B cell (primary cell): ENCODE data around the gene HS3ST2.

Source experiments
- EZH2 ChIP-seq: IDR thresholded peaks from 2 replicates; pipeline ENCODE4 v1.6.1; 2012; ENCODE audit warnings: borderline replicate concordance, low read depth, mild to moderate bottlenecking, moderate library complexity, low read length; ENCODE audit not compliant: insufficient read depth, poor library complexity, severe bottlenecking
- TF ChIP-seq, protein P1 (sequence below): fragments of 200-600 bp; IDR thresholded peaks from one replicate; pipeline ENCODE4 v1.8.0; 2022; ENCODE audit warnings: antibody characterized with exemption, mild to moderate bottlenecking

GRCh38 chr16:22886927-22887326 is 73.0 kb downstream of the HS3ST2 start:
- TF ChIP-seq, protein P1, sequence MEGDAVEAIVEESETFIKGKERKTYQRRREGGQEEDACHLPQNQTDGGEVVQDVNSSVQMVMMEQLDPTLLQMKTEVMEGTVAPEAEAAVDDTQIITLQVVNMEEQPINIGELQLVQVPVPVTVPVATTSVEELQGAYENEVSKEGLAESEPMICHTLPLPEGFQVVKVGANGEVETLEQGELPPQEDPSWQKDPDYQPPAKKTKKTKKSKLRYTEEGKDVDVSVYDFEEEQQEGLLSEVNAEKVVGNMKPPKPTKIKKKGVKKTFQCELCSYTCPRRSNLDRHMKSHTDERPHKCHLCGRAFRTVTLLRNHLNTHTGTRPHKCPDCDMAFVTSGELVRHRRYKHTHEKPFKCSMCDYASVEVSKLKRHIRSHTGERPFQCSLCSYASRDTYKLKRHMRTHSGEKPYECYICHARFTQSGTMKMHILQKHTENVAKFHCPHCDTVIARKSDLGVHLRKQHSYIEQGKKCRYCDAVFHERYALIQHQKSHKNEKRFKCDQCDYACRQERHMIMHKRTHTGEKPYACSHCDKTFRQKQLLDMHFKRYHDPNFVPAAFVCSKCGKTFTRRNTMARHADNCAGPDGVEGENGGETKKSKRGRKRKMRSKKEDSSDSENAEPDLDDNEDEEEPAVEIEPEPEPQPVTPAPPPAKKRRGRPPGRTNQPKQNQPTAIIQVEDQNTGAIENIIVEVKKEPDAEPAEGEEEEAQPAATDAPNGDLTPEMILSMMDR = no peak
- TF ChIP-seq EZH2 = no peak
